Fibroblast of mammary gland (primary cell): Measurements from ENCODE around the gene ACSL5.
"Not testable (repeated sequence)": the region's sequence is repeated elsewhere in the genome, so short reads cannot be mapped to it uniquely, and the experiment has no call there.

Experiments used
- DNase-seq: peaks from one replicate; pipeline ENCODE4 v3.0.0-alpha.2; 2010; ENCODE audit warnings: low read depth
- H3K4me3 ChIP-seq: 2 replicates; pipeline ENCODE4 v1.5.1; 2011; ENCODE audit warnings: low read depth, mild to moderate bottlenecking, low read length, moderate library complexity; ENCODE audit not compliant: control insufficient read depth
- TF ChIP-seq, protein P1 (sequence below): conservative IDR thresholded peaks from 2 replicates; pipeline ENCODE4 v1.5.1; 2011; ENCODE audit warnings: low read depth, low read length, inconsistent platforms; ENCODE audit not compliant: control insufficient read depth, insufficient read depth

ACSL5 gene

DNA sequence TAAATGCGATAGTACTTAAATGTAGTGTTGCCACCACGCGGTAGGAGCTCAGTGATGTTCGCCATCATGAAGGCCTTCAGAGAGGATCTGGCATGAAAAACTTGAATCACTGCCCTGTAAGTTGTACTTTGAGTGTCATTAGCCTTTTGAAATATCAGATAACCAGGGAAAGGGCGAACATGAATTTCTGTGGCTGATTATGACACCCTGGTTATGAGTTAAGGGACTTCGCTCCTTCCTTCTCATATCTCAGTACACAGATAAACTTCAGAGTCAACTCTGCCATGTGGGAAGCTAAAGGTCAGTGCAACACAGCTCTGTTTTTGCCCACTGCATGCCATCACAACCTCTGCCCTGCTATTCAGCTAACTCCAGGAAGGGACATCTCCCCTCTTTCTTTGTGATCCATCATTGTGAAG lies 8.9 kb upstream of the ACSL5 start:
- no peak overlapping the region for H3K4me3 ChIP-seq
- no peak for DNase-seq
- TF ChIP-seq, protein P1, sequence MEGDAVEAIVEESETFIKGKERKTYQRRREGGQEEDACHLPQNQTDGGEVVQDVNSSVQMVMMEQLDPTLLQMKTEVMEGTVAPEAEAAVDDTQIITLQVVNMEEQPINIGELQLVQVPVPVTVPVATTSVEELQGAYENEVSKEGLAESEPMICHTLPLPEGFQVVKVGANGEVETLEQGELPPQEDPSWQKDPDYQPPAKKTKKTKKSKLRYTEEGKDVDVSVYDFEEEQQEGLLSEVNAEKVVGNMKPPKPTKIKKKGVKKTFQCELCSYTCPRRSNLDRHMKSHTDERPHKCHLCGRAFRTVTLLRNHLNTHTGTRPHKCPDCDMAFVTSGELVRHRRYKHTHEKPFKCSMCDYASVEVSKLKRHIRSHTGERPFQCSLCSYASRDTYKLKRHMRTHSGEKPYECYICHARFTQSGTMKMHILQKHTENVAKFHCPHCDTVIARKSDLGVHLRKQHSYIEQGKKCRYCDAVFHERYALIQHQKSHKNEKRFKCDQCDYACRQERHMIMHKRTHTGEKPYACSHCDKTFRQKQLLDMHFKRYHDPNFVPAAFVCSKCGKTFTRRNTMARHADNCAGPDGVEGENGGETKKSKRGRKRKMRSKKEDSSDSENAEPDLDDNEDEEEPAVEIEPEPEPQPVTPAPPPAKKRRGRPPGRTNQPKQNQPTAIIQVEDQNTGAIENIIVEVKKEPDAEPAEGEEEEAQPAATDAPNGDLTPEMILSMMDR = no peak

DNA sequence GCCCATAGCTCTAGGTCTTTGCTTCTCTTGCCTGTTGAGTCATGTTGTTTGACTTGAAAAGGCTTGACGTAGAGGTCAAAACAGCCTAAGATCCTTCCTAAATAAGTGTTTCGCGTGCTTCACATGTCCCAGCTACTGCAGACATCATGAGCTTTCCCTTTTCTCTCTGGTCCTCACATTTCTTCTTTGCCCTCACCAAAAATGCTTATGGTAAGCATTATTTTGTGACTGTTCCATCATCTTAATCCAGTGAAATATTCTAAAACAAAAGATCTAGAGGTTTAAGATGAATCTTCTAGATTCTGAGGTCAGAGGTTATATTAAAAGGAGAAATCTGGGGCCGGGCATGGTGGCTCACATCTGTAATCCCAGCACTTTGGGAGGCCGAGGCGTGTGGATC lies 8.5 kb upstream of the ACSL5 start:
- no peak overlapping the region for H3K4me3 ChIP-seq
- no peak for DNase-seq
- TF ChIP-seq, protein P1 = no peak

DNA sequence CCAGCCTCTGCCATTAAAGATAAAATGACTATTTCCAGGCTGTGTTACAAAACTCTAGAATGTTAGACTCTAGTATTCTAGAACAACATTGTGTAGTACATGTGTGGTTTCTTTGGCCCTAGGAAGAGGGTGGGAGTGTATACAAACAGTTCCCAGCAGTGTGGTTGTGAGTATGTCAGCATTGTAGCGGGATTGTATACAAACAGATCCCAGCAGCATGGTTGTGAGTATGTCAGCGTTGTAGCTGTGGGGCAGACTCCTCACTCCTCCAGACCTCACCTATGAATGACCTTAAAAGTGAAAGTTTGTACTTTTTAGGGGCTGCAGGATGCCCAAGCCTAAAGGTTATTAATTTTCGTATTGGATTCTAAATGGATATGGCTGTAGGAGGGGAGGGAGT lies 6.9 kb upstream of the ACSL5 start:
- DNase-seq = no peak
- no peak overlapping the region for H3K4me3 ChIP-seq
- TF ChIP-seq, protein P1 = no peak

DNA sequence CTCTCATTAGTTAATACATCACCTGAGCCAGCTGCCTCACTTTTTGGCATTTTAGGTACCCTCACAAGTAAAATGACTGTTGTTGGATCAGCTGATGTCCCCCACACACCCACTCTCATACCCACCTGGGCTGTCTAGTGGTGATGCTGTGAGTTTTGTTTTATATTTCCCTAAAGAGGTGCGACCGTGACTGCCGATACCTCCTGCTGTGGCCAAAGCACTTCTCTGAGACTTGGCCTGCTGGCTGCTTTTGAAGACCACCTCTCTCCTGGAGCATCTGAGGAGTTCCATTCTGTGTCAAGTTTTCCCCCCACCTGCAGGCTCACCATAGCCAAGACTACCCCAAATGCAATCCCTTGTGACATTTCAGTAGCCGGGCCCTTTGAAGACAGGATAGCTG lies 6.4 kb upstream of the ACSL5 start:
- no peak overlapping the region for H3K4me3 ChIP-seq
- TF ChIP-seq, protein P1 = no peak
- DNase-seq = no peak

DNA sequence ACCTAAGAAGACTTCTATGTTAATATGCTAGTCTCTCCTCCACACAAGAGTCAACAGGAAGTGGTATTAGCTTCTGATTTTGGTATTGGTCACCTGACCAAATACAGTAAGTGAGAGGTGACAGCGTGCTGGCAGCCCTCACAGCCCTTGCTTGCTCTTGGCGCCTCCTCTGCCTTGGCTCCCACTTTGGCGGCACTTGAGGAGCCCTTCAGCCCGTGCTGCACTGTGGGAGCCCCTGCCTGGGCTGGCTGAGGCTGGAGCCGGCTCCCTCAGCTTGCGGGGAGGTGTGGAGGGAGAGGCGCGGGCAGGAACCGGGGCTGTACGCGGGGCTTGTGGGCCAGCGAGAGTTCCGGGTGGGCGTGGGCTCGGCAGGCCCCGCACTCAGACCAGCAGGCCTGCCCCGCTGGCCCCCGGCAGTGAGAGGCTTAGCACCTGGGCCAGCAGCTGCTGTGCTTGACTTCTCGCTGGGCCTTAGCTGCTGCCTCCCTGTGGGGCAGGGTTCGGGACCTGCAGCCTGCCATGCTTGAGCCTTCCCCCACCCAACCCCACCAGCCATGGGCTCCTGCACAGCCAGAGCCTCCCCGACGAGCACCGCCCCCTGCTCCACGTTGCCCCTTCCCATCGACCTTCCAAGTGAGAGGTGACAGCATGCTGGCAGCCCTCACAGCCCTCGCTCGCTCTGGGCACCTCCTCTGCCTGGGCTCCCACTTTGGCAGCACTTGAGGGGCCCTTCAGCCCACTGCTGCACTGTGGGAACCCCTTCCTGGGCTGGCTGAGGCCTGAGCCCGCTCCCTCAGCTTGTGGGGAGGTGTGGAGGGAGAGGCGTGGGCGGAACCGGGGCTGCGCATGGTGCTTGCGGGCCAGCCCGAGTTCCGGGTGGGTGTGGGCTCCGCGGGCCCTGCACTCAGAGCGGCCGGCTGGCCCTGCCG lies 4.2 kb upstream of the ACSL5 start:
- no peak overlapping the region for H3K4me3 ChIP-seq
- no peak for DNase-seq
- TF ChIP-seq, protein P1 = no peak

DNA sequence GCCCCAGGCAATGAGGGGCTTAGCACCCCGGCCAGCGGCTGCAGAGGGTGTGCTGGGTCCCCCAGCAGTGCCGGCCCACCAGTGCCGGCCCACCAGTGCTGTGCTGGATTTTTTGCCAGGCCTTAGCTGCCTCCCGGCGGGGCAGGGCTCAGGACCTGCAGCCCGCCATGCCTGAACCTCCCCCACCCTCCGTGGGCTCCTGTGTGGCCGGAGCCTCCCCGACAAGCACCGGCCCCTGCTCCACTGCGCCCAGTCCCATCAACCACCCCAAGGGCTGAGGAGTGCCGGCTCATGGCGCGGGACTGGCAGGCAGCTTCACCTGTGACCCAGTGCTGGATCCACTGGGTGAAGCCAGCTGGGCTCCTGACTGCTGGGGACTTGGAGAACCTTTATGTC lies 3.5 kb upstream of the ACSL5 start:
- H3K4me3 ChIP-seq = no peak overlapping the region
- DNase-seq = no peak
- TF ChIP-seq, protein P1 = no peak

DNA sequence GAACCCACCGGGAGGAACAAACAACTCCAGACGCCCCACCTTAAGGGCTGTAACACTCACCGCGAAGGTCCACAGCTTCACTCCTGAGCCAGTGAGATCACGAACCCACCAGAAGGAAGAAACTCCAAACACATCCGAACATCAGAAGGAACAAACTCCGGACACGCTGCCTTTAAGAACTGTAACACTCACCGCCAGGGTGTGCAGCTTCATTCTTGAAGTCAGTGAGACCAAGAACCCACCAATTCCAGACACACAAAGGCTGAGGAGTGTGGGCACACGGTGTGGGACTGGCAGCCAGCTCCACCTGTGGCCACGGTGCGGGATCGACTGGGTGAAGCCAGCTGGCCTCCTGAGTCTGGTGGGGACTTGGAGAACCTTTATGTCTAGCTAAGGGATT lies 2.6 kb upstream of the ACSL5 start:
- DNase-seq, H3K4me3 ChIP-seq: not testable (repeated sequence)

DNA sequence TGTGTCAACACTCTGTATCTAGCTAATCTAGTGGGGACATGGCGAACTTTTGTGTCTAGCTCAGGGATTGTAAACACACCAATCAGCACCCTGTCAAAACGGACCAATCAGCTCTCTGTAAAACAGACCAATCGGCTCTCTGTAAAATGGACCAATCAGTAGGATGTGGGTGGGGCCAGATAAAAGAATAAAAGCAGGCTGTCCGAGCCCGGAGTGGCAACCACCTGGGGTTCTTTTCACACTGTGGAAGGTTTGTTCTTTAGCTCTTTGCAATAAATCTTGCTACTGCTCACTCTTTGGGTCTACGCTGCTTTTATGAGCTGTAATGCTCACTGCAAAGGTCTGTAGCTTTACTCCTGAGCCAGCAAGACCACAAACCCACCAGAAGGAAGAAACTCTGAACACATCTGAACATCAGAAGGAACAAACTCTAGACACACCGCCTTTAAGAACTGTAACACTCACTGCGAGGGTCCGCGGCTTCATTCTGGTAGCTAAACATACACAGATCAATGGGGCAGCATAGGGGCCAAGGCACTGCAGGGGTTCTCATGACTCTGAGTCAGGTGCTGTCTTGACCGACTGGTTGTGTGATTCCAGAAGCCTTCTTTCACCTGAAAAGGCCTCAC lies 1.6 kb upstream of the ACSL5 start:
- not testable (repeated sequence) for H3K4me3 ChIP-seq, DNase-seq
